Epithelial cell of esophagus (primary cell): ENCODE measurements around the gene MAGEF1.

Experiments
- DNase-seq: peaks from one replicate; pipeline ENCODE4 v3.0.0; 2010; ENCODE audit warnings: low read depth
- H3K4me3 ChIP-seq: 2 replicates; pipeline ENCODE4 v1.5.1; 2011; ENCODE audit warnings: mild to moderate bottlenecking, low read length, control low read depth
- CTCF ChIP-seq: IDR thresholded peaks from 2 replicates; pipeline ENCODE4 v1.5.1; 2011; ENCODE audit warnings: low read depth, mild to moderate bottlenecking, low read length, control low read depth, inconsistent platforms; ENCODE audit not compliant: insufficient read depth; ENCODE audit errors: missing control alignments

MAGEF1 gene

GRCh38 chr3:184694716-184695115 is 17.1 kb downstream of the MAGEF1 start:
- no peak for TF ChIP-seq CTCF
- peak; percentile 28 for DNase-seq
- H3K4me3 ChIP-seq: no peak overlapping the region

GRCh38 chr3:184694133-184694665 is 17.7 kb downstream of the MAGEF1 start:
- DNase-seq: no peak
- TF ChIP-seq CTCF: no peak
- no peak overlapping the region for H3K4me3 ChIP-seq

DNA sequence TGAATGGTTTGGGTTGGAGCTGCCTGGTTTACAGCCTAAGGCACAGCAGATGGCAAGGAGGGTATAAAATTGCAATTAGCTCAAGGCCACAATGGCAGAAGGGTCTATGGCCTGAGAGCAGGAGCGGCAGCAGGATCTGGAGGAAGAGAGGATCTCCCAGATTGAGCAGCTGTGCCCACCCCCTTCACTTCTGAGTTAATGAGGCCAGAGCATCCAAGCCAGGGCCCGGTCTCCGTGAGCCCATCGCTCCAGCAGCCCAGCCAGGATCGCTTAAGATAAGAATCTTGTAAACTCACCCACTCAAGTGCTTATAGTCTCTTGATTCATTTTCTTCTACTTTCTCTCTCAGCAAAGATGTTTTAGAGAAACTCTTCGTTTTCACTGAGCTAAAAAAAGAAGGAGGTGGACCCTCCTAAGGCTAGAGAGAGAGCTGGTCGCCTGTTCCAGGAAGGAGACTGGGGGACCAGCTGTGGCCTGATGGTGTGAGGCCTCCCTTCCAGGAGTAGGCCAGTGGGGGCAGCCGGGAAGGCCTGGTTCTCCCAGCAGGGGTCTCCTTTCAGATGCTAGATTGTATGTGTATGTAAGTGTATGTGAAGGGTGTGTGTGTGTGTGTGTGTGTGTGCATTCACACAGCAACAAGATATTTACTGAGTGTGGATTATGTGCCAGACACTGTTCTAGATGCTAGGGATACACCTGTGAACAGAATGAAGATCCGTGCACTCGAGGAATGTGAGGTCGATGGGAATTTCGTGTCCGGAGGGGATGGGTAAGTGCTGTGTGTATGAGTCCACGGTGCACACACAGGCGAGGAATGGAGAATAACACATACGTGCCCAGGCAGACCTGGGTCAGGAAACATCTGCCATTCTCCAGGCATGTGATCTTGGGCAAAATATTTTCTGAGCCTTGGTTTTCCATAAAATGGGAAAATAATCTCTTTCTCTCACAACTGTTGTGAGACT is 18.6 kb downstream of the MAGEF1 start:
- no peak overlapping the region for H3K4me3 ChIP-seq
- no peak for DNase-seq
- no peak for TF ChIP-seq CTCF

DNA sequence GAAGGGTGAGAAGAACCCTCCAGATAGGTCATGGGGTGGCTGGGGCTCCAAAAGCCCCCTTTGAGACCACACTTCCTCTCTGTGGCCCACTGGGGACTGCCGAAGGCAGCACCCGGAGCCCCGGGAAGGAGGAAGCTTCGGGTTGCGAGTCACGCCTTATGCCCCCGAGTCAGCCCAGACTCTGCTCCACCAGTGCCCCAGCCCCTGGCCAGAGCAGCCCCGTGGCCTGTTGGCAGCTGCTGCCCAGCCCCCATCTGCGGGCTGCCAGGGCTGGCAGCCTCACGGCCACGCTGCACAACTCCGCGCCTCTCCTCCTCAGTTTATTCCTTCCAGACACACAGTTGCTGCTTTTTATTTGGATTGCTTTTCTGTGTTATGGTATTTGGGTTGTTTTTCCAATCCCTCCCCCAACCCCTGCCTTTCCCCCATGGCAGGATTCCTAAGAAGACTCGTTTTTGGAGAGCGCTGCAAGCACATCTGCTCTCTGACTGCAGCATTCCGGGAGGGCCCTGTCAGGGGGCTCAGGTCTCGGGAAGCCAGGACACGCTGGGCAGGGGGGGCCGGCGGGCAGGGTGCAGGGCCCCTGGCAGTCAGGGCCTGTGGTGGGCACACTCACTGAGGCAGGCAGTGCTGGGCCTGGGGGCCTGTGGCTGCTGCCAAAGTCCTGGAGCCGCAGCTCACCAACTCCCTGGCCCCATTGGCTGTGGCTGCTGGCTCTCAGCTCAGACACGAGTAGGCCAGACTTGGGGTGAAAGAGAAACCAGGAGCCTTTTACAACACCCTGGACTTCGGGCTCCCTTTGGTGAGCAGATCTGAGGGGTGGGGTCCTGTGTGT is 20.2 kb downstream of the MAGEF1 start:
- TF ChIP-seq CTCF: no peak
- DNase-seq: no peak
- H3K4me3 ChIP-seq: no peak overlapping the region

DNA sequence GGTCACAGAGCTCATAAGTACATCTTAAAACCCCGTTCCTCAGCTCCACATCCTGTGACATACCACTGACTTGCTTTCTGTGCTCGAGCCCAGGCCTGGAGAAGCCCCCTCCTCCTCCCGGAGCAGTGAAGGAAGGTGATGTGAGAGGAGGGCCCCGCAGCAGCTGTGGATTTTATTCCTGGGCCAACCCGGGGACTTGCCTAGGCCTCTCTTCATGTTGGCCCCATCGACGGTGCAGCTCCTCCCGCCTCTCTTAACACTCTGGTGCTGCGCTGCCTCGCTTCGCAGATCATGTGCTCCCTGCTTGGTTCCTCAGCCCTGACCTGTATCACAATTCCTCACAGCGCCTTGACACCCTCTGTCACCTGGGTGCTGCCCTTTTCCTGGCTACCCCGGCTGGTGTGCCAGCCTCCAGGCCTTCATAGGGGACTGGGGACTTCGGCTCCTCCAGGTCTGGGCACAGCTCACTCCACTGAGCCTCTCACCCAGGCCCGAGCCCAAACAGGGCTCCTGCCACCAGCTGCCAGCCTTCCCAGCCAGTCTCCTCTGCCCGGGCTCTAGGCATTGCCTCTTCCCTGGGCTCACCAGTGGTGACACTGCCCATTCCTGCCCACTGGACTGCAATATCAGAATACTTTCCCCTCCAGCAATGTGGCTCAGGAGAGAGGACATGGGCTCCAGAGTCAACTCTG is 21.5 kb downstream of the MAGEF1 start:
- no peak for TF ChIP-seq CTCF
- no peak for DNase-seq
- no peak overlapping the region for H3K4me3 ChIP-seq

DNA sequence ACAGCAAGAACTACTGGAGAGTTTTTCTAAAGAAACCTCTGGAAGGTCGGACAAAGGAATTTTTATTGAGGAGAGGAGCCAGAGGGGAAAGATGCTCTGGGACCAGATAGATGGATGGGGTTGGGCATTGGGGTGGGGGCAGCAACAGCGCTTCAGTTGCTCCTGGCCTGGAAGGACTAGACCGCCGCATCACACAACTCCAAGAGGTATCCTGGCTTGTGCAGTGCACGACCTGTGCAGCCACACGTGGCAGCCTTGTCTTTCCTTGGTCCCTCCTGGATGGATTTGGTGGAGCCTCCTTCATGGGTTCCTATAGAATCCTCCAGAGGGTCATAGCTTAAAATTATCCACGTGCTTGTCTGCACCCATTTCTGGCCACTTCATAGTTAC is 23.0 kb downstream of the MAGEF1 start:
- TF ChIP-seq CTCF: no peak
- DNase-seq: no peak

More for the DNA sequence above, 23.0 kb downstream of the MAGEF1 start:
- no peak overlapping the region for H3K4me3 ChIP-seq
